Fibroblast of gingiva (primary cell): ENCODE results near the gene ACSS2.
A peak's percentile ranks its signal among the peaks of the same experiment; 100 is the strongest.

Experiments
- DNase-seq: peaks from one replicate; pipeline ENCODE4 v3.0.0-alpha.2; 2011; ENCODE audit warnings: low read depth

ACSS2 gene

GRCh38 chr20:34946661-34947060, 70.2 kb downstream of the ACSS2 start:
- DNase-seq = no peak

GRCh38 chr20:34947336-34947735, 70.9 kb downstream of the ACSS2 start:
- no peak for DNase-seq

- DNase-seq = peak; percentile 36
These were observed 71.6 kb downstream of the ACSS2 start for GRCh38 chr20:34948030-34948429.

- DNase-seq = no peak
These were observed 72.7 kb downstream of the ACSS2 start for GRCh38 chr20:34949120-34949519.

- DNase-seq = no peak
These were observed 74.8 kb downstream of the ACSS2 start for GRCh38 chr20:34951252-34951651.

GRCh38 chr20:34951652-34952051, 75.2 kb downstream of the ACSS2 start:
- DNase-seq = no peak

- DNase-seq = no peak
These were observed 76.3 kb downstream of the ACSS2 start for GRCh38 chr20:34952671-34953070.

- DNase-seq = no peak
These were observed 77.5 kb downstream of the ACSS2 start for GRCh38 chr20:34953960-34954359.

- DNase-seq = peak; percentile 43
These were observed 78.5 kb downstream of the ACSS2 start for GRCh38 chr20:34954904-34955230.

- DNase-seq = peak; percentile 95
These were observed 79.0 kb downstream of the ACSS2 start, which contains the start of the genes GSS and MYH7B for GRCh38 chr20:34955231-34956040. Gene GSS, minus strand, starts transcription at chr20:34955806. Its CDS starts 3,954 bp downstream, at chr20:34951852. Gene MYH7B, plus strand, starts transcription at chr20:34955868. Its CDS starts 22,138 bp downstream, at chr20:34978006.

GRCh38 chr20:34956041-34956458, 79.6 kb downstream of the ACSS2 start:
- no peak for DNase-seq

GRCh38 chr20:34956751-34957472, 80.5 kb downstream of the ACSS2 start:
- no peak for DNase-seq

- DNase-seq = no peak
These were observed 88.1 kb downstream of the ACSS2 start for GRCh38 chr20:34964486-34964885.

GRCh38 chr20:34965051-34965450, 88.6 kb downstream of the ACSS2 start:
- DNase-seq = no peak

GRCh38 chr20:34967421-34967820, 91.0 kb downstream of the ACSS2 start:
- DNase-seq = no peak

- DNase-seq = no peak
These were observed 91.8 kb downstream of the ACSS2 start for GRCh38 chr20:34968042-34968775.

GRCh38 chr20:34970193-34970840, 93.9 kb downstream of the ACSS2 start:
- no peak for DNase-seq

GRCh38 chr20:34970846-34971560, 94.6 kb downstream of the ACSS2 start:
- DNase-seq = no peak

- DNase-seq = no peak
These were observed 95.3 kb downstream of the ACSS2 start for GRCh38 chr20:34971561-34972235.

- DNase-seq = no peak
These were observed 97.8 kb downstream of the ACSS2 start for GRCh38 chr20:34974246-34974645.

- DNase-seq = no peak
These were observed 99.9 kb downstream of the ACSS2 start for GRCh38 chr20:34976286-34976685.
